ENCODE measurements around the gene UNCX.
"Not testable (repeated sequence)": the region's sequence is repeated elsewhere in the genome, so short reads cannot be mapped to it uniquely, and the experiment has no call there.

Gene UNCX

DNA sequence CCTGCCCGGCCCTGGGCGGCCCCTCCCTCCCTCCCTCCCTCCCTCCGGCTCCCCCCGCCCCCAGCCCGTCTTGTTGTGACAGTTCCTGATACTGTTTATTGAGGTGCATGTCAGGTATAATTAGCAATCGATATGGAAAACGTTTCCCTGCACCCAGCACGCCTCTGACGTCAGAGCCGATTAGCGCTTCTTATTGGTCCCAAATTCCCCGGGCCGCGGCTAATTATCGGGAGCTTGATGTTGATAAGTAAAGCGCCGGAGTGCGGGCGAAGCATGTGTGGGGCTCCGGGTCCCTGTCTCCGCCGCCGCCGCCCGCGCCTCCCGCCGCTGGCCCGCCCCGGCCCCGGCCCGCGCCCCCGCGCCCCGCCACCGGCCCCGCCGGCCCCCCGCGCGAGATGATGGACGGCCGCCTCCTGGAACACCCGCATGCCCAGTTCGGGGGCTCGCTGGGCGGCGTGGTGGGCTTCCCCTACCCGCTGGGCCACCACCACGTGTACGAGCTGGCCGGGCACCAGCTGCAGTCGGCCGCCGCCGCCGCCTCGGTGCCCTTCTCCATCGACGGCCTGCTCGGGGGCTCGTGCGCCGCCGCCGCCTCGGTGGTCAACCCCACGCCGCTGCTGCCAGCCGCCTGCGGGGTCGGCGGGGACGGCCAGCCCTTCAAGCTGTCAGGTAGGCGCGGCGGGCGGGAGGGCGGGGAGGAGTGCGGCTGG, at the start of gene UNCX:
TSS of gene UNCX (plus strand) at position 250 of the 710 bp plus-strand sequence. CDS start at position 396, 146 bp downstream.
- DNase-seq = no peak

DNA sequence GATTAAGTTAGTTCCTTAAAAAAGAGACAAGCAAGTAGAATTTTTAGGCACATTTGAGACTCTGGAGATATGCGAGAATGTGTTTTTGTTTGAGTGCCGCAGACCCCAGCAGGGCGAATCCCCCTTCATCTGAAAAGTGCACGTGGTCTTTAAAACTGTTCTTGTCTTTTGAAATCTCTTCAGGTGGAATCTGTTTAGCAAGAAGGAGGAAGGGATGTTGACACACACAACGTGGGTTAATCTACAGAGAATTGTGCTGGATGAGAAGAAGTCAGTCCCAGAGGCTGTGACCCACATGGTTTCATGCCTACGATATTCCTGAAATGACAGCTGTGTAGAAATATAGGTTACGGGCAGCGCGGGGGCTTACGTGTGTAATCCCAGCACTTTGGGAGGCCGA, 45.5 kb upstream of the UNCX start:
- DNase-seq = no peak

DNA sequence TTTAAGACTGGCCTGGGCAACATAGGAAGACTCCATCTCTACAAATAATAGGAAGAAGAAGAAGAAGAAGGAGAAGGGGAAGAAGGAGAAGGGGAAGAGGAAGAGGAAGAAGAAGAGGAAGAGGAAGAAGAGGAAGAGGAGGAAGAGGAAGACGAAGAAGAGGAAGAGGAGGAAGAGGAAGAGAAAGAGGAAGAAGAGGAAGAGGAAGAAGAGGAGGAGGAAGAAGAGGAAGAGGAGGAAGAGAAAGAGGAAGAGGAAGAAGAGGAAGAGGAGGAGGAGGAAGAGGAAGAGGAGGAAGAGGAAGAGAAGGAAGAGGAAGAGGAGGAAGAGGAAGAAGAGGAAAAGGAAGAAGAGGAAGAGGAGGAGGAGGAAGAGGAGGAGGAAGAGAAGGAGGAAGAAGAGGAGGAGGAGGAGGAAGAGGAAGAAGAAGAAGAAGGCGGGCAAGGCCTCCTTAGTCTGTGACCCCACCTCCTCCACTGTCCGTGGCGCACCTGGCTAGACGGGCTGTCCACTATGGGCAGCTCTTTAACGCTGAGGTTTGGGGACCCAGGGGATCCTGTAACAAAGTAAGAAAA, 43.9 kb upstream of the UNCX start:
- DNase-seq = no peak

DNA sequence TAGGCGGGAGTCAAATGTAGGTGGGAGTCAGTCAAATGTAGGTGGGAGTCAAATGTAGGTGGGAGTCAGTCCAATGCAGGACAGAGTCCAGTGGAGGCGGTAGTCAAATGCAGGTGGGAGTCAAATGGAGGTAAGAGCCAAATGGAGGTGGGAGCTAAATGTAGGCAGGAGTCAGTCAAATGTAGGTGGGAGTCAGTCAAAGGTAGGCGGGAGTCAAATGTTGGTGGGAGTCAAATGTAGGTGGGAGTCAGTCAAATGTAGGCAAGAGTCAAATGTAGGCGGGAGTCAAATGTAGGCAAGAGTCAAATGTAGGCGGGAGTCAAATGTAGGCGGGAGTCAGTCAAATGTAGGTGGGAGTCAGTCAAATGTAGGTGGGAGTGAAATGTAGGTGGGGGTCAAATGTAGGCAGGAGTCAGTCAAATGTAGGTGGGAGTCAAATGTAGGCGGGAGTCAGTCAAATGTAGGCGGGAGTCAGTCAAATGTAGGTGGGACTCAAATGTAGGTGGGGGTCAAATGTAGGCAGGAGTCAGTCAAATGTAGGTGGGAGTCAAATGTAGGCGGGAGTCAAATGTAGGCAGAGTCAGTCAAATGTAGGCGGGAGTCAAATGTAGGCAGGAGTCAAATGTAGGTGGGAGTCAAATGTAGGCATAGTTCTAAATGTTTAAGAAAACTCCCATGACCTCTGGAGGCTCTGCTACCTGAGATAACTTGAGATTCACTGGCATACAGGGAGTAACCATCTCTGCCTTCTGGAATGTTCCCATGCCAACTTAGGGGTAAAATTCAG, 42.5 kb upstream of the UNCX start:
- no peak for DNase-seq

DNA sequence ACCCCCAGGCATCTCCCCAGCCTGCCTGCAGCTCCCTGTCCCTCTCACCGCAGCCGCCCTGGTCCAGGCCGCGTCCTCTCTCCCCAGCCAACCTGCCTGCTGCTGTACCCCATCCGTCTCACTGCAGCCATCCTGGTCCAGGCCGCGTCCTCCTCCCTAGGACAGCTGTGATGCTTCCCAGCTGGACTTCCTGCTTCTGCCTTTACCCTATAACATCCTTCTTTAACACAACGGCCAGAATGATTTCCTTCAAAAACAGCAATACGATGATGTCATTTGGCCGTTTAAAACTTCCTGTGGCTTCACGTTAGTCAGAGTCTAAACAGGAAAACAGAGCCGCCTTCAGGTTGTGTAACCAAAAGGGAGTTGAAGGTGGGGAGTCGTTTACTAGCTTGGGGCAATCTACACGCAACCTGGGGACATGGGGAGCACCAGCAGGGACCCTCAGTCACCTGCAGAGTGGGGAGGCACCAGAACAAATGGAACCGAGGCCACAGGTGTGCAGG, 40.4 kb upstream of the UNCX start:
- peak in 1 of 2 donors; percentile 32 for DNase-seq

DNA sequence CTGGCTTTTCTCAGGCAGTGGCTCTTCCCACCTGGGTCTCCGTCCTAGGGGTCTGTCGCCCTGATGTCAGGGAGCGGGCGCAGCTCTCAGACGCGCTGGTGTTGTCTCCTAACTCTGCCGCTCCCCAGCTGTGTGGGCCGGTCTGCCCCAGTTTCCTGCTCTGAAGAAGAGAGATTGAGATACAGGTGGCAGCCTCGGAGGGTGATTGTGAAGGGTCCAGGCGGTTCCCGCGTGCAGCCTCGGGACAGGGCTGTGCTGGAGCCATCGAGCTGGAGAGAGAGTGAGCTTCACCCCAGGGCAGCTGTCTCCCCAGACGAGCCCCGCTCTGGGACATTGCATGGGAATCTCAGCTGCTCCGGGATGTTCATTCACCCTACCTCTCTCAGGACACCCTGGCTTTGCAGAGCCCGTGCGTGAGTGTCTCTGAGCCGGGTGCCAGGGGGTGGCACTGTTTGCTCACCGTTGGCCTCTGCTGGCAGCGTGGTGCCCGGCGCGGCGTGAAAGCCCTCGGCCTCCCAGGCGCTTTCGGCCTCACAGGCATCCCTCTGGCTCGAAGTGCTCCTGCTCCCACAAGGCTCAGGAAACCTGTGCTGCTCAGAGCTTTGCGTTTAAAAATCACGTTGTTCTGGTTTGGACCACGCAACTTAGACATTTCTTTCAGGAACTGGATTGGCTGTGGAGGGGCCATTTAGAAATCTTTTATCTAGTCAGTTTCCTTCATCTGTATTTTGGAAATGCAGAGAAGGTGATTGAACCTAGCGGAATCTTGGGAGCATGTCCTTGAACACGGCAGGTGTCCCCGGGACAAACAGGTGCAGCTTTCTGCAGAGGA, 38.9 kb upstream of the UNCX start:
- DNase-seq = peak; percentile 14 to 32

DNA sequence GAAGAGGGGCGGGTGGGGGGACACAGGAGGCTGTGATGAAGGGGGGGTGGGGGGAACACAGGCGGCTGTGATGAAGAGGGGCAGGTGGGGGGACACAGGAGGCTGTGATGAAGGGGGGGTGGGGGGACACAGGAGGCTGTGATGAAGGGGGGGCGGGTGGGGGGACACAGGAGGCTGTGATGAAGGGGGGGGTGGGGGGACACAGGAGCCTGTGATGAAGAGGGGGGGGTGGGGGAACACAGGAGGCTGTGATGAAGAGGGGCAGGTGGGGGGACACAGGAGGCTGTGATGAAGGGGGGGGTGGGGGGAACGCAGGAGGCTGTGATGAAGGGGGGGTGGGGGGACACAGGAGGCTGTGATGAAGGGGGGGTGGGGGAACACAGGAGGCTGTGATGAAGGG, 36.2 kb upstream of the UNCX start:
- not testable (repeated sequence) for DNase-seq

DNA sequence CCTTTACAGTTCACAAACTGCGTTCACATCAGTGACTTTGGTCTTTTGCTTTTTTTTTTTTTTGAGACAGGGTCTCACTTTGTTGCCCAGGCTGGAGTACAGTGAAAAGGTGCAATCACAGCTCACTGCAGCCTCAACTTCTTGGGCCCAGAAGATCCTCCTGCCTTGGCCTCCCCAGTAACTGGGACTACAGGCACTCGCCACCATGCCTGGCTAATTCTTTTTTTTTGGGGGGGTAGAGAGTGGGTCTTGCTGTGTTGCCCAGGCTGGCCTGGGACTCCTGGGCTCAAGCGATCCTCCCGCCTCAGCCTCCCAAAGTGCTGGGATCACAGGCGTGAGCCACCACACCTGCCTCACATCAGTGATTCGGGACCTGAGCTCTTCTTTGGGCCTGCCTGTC, 35.7 kb upstream of the UNCX start:
- no peak for DNase-seq

DNA sequence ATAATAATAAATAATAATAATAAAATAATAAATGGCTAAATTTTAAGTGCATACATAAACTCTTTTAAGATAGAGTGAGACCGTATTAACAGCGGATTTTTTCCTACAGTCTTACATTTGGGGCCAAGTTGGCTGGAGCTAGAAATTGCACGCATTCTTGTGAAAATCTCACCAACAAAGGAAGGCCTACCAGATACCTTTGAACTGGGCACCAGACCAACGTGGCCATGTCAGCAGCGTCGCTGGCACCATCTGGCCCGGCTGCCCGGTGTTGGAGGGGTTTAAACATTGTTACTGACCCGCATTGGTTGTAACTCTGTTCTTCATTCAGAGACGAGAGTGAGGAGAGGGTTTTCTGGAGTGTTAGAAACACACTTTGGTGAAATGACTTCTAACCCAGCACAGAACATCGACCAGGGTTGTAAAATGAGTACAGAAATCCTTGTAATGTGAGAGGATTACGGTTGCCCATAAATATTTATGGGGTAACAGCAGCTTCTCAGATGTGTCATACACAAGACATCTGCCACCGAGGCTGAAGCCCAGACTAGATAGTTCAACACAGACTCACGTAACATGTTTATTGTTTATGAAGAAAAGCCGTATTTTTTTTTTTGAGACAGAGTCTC, 34.6 kb upstream of the UNCX start:
- no peak for DNase-seq

DNA sequence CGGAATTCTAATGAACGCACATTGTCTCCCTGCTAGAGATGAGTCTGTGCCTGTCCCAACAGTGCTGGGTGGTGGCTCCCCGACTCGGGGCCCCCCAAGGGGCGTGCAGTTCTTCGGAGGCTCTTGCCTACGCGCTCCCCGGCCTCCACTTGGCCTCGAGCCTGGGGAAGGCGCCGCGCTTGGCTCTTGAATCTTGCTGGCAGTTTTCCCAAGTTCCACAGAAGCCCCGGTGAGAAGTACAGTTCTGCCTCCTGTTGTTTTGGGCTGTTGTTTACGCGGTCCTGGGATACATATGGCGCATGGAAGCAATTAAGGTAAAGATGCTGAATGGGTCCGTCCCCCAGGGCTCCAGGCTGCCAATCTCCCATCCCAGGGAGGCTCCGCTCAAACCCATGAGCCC, 32.6 kb upstream of the UNCX start:
- no peak for DNase-seq

DNA sequence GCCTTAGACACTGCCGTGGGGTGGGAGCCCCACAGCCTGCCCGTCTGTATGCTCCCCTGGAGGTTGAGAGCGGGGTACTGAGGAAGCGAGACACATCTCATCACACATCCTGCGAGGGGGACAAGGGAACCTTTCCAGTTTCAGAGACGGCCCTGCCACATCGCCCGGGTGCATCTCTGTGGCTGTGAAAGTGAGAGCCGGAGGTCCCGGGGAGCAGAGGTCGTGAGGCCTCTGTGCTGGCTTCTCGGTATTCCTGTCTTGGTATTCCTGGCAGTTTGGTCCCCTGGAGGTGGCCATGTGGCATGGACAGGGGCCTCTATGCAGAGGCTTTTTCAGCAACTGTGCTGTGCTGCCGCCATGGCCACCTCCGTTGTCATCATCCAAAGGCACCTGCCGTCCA, 30.8 kb upstream of the UNCX start:
- DNase-seq = no peak

DNA sequence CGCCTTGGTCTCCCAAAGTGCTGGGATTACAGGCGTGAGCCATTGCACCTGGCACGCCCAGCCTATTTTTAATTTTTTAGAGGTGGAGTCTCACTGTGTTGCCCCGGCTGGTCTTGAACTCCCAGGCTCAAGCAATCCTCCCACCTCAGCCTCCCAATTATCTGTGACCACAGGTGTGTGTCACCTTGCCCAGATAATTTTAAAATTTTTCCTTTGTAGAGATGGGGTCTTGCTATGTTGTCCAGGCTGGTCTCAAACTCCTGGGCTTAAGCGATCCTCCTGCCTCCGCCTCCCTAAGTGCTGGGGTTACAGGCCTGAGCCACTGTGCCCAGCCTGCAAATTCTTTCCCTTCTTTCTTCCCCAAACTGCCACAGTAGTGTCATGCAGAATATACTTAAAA, 29.8 kb upstream of the UNCX start:
- not testable (repeated sequence) for DNase-seq

DNA sequence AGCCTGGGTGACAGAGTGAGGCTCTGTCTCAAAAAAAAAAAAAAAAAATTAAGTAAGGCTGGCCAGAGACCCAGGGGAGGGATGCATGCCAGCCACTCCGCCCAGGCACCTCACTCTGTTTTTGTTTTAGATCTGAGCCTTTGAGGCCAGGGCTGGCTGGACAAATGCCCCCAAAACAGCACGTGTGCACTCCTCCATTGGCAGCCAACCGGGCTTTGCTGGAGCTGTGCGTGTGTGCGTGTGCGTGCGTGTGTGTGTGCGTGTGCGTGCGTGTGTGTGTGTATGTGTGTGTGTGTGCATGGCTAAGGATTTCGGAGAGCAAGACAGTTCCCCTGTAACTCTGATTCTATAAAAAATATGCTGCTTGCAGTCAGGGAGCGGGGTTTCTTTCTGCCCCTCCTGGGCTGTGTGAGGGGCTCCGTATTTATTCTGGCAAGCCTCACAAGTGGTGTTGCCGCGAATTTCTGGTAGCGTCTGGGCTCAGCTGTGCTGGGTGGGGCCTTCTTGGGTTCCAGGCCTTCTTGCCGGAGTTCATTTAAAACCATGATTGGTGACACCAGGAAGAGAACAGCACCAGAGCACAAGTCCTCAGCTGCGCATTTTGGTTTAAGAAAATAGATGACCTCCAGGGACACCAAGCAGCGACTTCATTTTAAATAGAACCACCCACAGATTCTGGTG, 28.1 kb upstream of the UNCX start:
- no peak for DNase-seq

DNA sequence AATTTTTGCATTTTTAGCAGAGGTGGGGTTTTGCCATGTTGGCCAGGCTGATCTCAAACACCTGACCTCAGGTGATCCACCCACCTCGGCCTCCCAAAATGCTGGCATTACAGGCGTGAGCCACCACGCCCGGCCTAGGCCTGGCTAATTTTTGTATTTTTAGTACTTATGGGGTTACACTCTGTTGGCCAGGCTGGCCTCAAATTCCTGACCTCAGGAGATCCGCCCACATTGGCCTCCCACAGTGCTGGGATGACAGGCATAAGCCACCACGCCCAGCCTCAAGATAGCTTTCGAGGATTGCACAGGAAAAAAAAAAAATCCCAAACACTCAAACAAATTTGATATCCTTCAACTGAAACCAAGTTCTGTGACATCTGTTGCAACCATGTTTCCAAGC, 26.9 kb upstream of the UNCX start:
- not testable (repeated sequence) for DNase-seq

DNA sequence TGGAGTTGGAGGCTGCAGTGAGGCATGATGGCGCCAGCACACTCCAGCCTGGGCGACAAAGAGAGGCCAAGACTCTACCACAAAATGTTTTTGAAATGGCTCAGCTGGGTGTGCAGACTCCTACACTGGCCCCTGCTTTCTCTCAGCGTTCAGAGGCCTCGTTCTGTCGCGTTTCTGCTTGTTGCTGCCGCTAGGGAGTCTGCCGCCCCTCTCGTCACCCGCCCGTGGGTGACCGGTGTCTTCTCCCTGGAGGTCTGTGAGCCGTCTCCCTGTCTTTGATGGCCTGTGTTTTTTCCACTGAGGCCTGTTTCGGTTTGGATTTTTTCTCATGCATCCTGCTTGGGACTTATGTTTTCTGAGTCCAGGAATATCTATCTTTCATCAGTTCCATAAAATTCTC, 23.6 kb upstream of the UNCX start:
- DNase-seq = no peak

DNA sequence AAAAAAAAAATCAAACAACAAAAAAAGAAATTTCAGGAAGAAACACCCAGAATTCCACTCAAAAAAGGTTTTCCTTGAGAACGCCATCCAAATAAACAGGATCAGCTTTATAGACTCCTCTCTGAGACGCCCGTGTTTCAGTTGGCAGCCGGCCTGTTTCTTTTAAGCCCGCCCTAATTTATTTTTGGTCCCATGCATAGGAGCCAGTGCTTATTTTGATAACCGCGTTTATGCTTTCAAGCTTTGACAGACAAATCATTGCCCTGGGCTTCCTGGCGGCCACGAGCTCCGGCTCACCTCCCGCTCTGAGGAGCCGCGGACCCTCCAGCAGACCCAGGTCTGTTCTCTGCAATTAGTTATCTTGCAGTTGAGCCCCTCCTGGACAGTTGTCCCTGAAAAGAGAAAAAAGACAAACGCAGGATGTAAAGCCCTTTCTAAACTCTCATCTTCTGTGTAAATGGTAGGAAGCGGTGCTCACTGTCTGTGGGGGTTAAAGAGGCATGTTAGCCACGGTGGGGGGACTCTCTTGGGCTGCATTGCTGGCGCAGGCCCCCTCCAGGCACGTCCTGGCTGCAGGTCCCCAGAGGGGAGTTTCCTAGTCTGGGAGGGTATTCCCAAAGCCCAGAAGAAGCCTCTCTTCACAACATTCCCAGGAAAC, 22.2 kb upstream of the UNCX start:
- DNase-seq = no peak

DNA sequence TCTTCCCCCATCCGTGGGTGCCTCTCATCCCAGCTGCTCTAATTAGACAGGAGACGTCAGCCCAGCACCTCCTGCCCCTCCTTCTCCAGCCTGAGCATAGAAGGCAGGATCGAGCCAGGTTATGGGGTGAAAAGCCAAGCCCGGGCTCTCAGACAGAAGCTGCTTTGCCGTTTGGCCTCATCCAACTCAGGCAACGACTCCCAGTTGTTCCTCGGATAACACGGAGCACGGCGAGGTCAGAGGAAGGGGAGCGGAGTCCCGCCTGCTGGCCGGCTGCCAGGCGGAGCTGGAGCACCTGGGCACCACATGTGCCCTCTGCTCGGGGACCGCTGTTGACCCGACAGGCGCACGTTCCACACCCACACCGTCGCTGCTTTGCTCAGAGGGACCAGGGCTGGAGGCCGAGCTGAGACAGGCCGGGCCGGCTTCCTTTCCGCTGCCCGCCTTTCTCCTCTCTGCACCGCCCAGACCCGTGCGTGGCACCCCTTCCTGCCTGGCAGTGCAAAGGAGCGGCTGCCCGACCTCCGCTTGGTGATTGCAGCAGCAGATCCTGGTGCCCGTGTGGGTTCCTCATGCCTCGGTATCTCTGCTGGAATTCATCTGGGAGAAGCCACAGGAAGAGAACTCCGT, 21.6 kb upstream of the UNCX start:
- DNase-seq = no peak

DNA sequence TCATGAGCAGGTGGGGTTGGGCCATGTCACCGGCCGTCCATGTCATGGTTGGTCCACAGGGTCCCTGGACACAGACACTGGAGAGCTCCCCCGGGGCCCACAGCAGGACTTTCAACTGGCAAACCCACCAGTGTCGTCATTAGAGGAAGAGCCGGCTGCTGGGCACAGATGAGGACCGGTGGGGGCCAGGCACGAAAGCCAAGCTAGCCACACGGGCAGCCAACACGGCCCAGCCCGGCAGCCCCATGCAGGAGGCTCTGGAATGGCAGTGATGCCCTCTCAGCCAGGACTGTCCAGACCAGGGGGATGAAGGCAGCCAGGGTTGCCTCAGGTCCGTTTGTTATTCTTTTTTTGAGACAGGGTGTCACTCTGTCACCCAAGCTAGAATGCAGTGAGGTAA, 21.1 kb upstream of the UNCX start:
- no peak for DNase-seq

DNA sequence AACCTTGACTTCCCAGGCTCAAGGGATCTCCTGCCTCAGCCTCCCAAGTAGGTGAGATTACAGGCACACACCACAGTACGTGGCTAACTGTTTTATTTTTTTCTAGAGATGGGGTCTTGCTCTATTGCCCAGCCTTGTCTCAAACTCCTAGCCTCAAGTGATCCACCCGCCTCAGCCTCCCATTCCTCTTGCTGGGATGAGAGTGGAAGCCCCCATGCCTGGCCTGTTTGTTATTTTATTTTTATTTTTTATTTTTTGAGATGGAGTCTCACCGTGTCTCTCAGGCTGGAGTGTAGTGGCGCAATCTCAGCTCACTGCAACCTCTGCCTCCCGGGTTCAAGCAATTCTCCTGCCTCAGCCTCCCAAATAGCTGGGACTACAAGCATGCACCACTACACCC, 20.6 kb upstream of the UNCX start:
- not testable (repeated sequence) for DNase-seq

DNA sequence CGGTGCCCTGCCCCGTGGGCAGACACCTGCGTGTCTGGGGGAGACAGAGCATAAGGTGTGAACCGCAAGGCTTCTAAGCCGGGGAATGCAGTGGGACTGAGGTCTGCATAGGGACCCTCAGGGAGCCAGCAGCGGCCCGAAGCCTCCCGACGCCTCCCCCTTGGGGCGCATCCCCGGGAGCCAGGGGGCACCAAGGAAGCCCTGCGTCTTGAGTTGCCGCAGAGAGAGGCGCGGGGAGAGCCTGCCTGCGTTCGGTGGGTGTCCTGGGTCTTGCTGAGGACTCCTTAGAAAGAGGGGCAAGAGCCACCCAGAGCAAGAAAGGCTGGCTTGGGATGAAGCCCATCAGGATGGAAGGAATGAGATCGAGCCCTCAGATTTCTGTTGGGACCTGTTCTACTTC, 18.2 kb upstream of the UNCX start:
- DNase-seq = no peak

Measured in activated CD4-positive, alpha-beta T cell treated with anti-CD3 and anti-CD28 coated beads for 4 hours (primary cell).